Fibroblast of lung (primary cell): ENCODE results near the gene HCN2. TPM values are rescaled to one million over a fixed set of nuclear protein-coding genes. Genes with fewer than 3 reads are reported as not detected.
"Not testable (repeated sequence)": the region's sequence is repeated elsewhere in the genome, so short reads cannot be mapped to it uniquely, and the experiment has no call there.

ENCODE experiments used
- DNase-seq, 2 donors: peaks; one replicate each; pipeline versions ENCODE4 v3.0.0 to v3.0.0-alpha.2; 2010; ENCODE audit warnings: low read depth in 2 of 2
- H2AFZ ChIP-seq: 2 replicates; pipeline ENCODE4 v1.5.1; 2012; ENCODE audit warnings: low read length, control low read depth, inconsistent platforms
- H3K27ac ChIP-seq: 2 replicates; pipeline ENCODE4 v1.5.1; 2011; ENCODE audit warnings: low read length, control low read depth; ENCODE audit not compliant: insufficient read depth
- H3K27me3 ChIP-seq: 2 replicates; pipeline ENCODE4 v1.5.1; 2011; ENCODE audit warnings: mild to moderate bottlenecking, low read length; ENCODE audit not compliant: control insufficient read depth, insufficient read depth
- H3K36me3 ChIP-seq: 2 replicates; pipeline ENCODE4 v1.5.1; 2011; ENCODE audit warnings: low read length; ENCODE audit not compliant: control insufficient read depth, insufficient read depth
- H3K4me1 ChIP-seq: 2 replicates; pipeline ENCODE4 v1.5.1; 2011; ENCODE audit warnings: low read length; ENCODE audit not compliant: control insufficient read depth, insufficient read depth; ENCODE audit errors: extremely low read depth
- H3K4me2 ChIP-seq: 2 replicates; pipeline ENCODE4 v1.5.1; 2011; ENCODE audit warnings: low read length, control low read depth; ENCODE audit not compliant: insufficient read depth; ENCODE audit errors: extremely low read depth
- H3K4me3 ChIP-seq, 4 experiments: fragments of 200-600 bp in 1 of 4; sonication (generic) in 1 of 4; replicated peaks in 1 of 4; 2 replicates each; pipeline ENCODE4 v1.5.1; 2011 to 2016; ENCODE audit warnings: low read length in 4 of 4, low read depth in 3 of 4, mild to moderate bottlenecking in 3 of 4, control low read depth in 2 of 4, inconsistent platforms in 1 of 4, mixed read lengths in 1 of 4; ENCODE audit not compliant: insufficient read depth in 1 of 4; ENCODE audit errors: control extremely low read depth in 1 of 4
- H3K79me2 ChIP-seq: 2 replicates; pipeline ENCODE4 v1.5.1; 2012; ENCODE audit warnings: mild to moderate bottlenecking, low read length, inconsistent platforms; ENCODE audit not compliant: control insufficient read depth, insufficient read depth
- H3K9ac ChIP-seq: 2 replicates; pipeline ENCODE4 v1.5.1; 2011; ENCODE audit warnings: mild to moderate bottlenecking, low read length, control low read depth; ENCODE audit not compliant: insufficient read depth
- H3K9me3 ChIP-seq: 2 replicates; pipeline ENCODE4 v1.5.1; 2012; ENCODE audit warnings: low read depth, low read length; ENCODE audit not compliant: control insufficient read depth, insufficient read depth
- H4K20me1 ChIP-seq: 2 replicates; pipeline ENCODE4 v1.5.1; 2011; ENCODE audit warnings: low read length; ENCODE audit not compliant: control insufficient read depth, insufficient read depth; ENCODE audit errors: extremely low read depth
- CTCF ChIP-seq, 2 donors: IDR thresholded peaks in 1 of 2; conservative IDR thresholded peaks in 1 of 2; 1 replicate in 1 of 2; 2 replicates in 1 of 2; pipeline ENCODE4 v1.5.1; 2011 to 2012; ENCODE audit warnings: low read length in 2 of 2, control low read depth in 1 of 2, inconsistent platforms in 1 of 2, low read depth in 1 of 2, mild to moderate bottlenecking in 1 of 2
- EZH2 ChIP-seq: IDR thresholded peaks from 2 replicates; pipeline ENCODE4 v1.5.1; 2012; ENCODE audit warnings: low read length, control low read depth, mild to moderate bottlenecking; ENCODE audit errors: missing control alignments
- polyA plus RNA-seq, 2 donors: library from polyadenylated mRNA; depleted of rRNA in 1 of 2; stranded (reverse) in 1 of 2; unstranded in 1 of 2; fragments of >200 nt; gene quantifications; 2 replicates each; pipeline ENCODE4 v1.2.1, GENCODE V29; 2011 to 2012; ENCODE audit warnings: missing spikeins in 1 of 2
- total RNA-seq: library from RNA; depleted of rRNA; stranded (reverse); fragments of >200 nt; gene quantifications from 2 replicates; pipeline ENCODE4 v1.2.1, GENCODE V29; 2014

Gene HCN2
- total and polyA plus RNA-seq, 2 donors (not counting 1 experiment from before 2014, with no cell fraction given): 0.49 to 0.50 TPM

GRCh38 chr19:628168-628567 is 38.5 kb downstream of the HCN2 start:
- H3K27ac ChIP-seq: no peak overlapping the region
- DNase-seq: no peak
- no peaks in the 10 kb centered on the region for H3K9me3 ChIP-seq

DNA sequence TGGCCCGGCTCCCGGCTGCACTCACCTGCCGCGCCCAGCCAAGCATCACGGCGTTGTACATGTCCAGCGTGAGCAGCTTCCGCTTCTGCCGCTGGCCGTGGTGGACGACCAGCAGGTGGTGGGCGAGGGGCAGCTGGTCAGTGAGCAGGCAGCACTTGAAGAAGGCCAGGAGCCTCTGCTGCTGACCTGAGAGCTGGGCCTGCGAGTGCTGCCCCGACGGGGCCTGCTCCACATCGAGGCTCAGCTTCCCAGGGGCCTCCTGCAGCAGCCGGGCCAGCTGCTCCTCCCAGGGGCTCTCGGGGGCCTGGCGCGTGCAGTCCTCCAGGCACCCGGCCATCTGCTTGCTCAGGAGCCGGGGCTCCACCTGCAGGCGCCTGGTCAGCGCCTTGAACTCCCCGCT is 39.8 kb downstream of the HCN2 start:
- not testable (repeated sequence) for H3K4me2 ChIP-seq, H3K9me3 ChIP-seq, DNase-seq, H2AFZ ChIP-seq, H3K79me2 ChIP-seq, H3K4me1 ChIP-seq, H3K9ac ChIP-seq, H3K27me3 ChIP-seq, H3K27ac ChIP-seq, H4K20me1 ChIP-seq, H3K36me3 ChIP-seq, H3K4me3 ChIP-seq

More at GRCh38 chr19:628168-628567, 38.5 kb downstream of the HCN2 start:
- TF ChIP-seq EZH2 (no peak), CTCF (conservative IDR thresholded peaks at IDR 0.05 in 1 of 2, IDR thresholded peaks at IDR 0.05 in 1 of 2; ENCODE audit: low read depth in 1 of 2, low read length in 2 of 2) (peak; percentile 18 to 42)
- Histone ChIP-seq H2AFZ (no peak overlapping the region), H4K20me1 (no peaks in the 10 kb centered on the region), H3K4me3 (no peak overlapping the region), H3K9ac (no peak overlapping the region), H3K36me3 (peaks cover 7% of the 10 kb centered on the region), H3K4me2 (no peak overlapping the region), H3K79me2 (peaks cover 2% of the 10 kb centered on the region), H3K4me1 (peaks cover 2% of the 10 kb centered on the region), H3K27me3 (no peaks in the 10 kb centered on the region)

DNA sequence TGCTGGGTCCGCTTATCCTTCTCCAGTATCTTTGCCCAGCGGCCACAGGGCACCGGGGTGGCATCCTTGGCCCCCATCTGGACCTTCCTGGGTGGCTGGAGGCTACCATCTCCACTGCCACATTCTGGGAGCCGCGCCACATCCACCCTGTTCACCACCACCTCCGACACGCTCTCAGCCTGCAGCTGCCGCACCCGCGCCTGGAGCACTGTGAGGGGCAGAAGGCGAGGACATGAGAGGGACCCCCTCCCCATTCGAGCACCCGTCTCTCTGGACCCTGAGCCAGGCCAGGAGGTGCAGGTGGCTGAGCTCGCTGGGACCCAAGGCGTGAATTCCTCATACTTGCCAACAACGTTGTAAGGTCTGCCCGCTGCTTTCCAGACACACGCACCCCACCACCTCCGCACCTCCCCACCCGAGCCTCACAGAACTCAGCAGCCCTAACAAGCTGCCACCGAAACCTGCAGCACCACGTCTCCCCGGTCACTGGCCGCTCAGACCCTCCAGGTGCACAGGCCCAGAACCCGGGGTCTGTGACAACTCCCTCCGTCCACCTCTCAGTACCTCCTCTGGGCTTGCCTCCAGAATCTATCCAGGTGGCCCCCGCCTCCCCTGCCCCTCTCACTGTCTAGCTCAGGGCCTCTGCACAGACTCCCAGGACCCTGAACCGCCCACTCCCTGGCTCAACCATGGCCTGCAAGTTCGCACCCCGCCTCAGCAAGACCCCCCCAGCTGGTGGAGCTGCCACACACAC is 40.5 kb downstream of the HCN2 start:
- peaks cover 2% of the 10 kb centered on the region for H3K79me2 ChIP-seq
- no peak overlapping the region for H3K9ac ChIP-seq
- H3K27ac ChIP-seq: no peak overlapping the region
- H2AFZ ChIP-seq: no peak overlapping the region
- no peak overlapping the region for H3K4me3 ChIP-seq
- TF ChIP-seq EZH2 (no peak), CTCF (conservative IDR thresholded peaks at IDR 0.05 in 1 of 2, IDR thresholded peaks at IDR 0.05 in 1 of 2; ENCODE audit: low read depth in 1 of 2, low read length in 2 of 2) (no peak)
- H3K36me3 ChIP-seq: peaks cover 2% of the 10 kb centered on the region
- H3K4me2 ChIP-seq: no peak overlapping the region
- H3K4me1 ChIP-seq: peaks cover 7% of the 10 kb centered on the region
- no peak for DNase-seq
- no peaks in the 10 kb centered on the region for H3K9me3 ChIP-seq
- no peaks in the 10 kb centered on the region for H3K27me3 ChIP-seq
- no peaks in the 10 kb centered on the region for H4K20me1 ChIP-seq
